Activated CD8-positive, alpha-beta memory T cell treated with anti-CD3 and anti-CD28 coated beads, Interleukin-2, amount 50 U/mL, for 48 hours (primary cell): ENCODE results near the gene CITED2.

Experiments
- DNase-seq: peaks from one replicate; pipeline ENCODE4 v3.0.0-alpha.2; 2020

Gene CITED2

GRCh38 chr6:139325686-139326085, 48.8 kb downstream of the CITED2 start:
- DNase-seq, result no peak

DNA sequence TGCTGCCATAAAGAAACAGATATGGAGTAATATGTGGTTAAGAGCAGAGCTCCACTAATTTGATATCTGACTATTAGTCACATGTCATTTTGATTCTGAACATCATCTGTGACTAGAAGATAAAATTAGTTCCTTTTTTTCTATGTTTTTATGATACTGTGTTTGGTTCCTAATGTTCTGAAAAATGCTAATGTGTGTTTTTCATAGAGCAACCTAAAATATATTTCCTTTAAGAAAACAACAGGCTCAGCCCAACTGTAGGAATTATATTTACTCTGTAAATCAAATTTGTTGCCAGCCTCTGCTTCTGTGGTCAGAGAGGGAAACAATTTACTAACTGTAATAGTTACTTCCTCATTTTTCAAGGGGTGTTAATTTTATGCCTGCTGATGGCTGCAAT, 49.3 kb downstream of the CITED2 start:
- DNase-seq, result no peak

- no peak for DNase-seq
Observed at GRCh38 chr6:139324301-139324555, 50.2 kb downstream of the CITED2 start.

GRCh38 chr6:139323511-139324300, 50.7 kb downstream of the CITED2 start:
- DNase-seq, result peak; percentile 83
